H1 (cell line): ENCODE results near the gene PNMA6E. TPM values are rescaled to one million over a fixed set of nuclear protein-coding genes. Genes with fewer than 3 reads are reported as not detected.

Source experiments
- CTCF ChIA-PET: fragments of 300-600 bp; sonication (Branson Sonifier 250); formaldehyde crosslinking; loops from one replicate; lab custom pipeline; 2021; ENCODE audit not compliant: partially characterized antibody; lab: Charles Lee
- POLR2A ChIA-PET: fragments of 300-600 bp; sonication (Branson Sonifier 250); formaldehyde crosslinking; loops from one replicate; lab custom pipeline; 2021; ENCODE audit warnings: inconsistent platforms; ENCODE audit not compliant: partially characterized antibody; lab: Charles Lee
- DNase-seq, 2 experiments: peaks; one replicate each; pipeline versions ENCODE4 v3.0.0 to v3.0.0-alpha.2; 2010 to 2022; ENCODE audit warnings: low spot score in 2 of 2, low read depth in 1 of 2, mixed read lengths in 1 of 2
- FAIRE-seq: peaks from 2 replicates; lab custom pipeline; 2011; peaks lifted over from hg19 to GRCh38; lab: Jason Lieb, UNC
- H2AFZ ChIP-seq: 2 replicates; pipeline ENCODE4 v1.8.1; 2012; ENCODE audit warnings: low read length, inconsistent platforms
- H2AK5ac ChIP-seq: 2 replicates; pipeline ENCODE4 v1.6.1; 2013; ENCODE audit warnings: low read depth, low read length
- H2BK120ac ChIP-seq: replicated peaks from 2 replicates; pipeline ENCODE3; 2013; ENCODE audit warnings: low read depth, low read length, inconsistent platforms
- H2BK12ac ChIP-seq: 2 replicates; pipeline ENCODE4 v1.6.1; 2013; ENCODE audit warnings: low read depth, low read length
- H2BK15ac ChIP-seq: 2 replicates; pipeline ENCODE4 v1.6.1; 2013; ENCODE audit warnings: low read length
- H2BK20ac ChIP-seq: 2 replicates; pipeline ENCODE4 v1.6.1; 2013; ENCODE audit warnings: low read length
- H2BK5ac ChIP-seq: 2 replicates; pipeline ENCODE4 v1.6.1; 2013; ENCODE audit warnings: low read depth, low read length
- H3K14ac ChIP-seq: 2 replicates; pipeline ENCODE4 v1.6.1; 2013; ENCODE audit warnings: inconsistent platforms; ENCODE audit not compliant: insufficient read length
- H3K18ac ChIP-seq: 2 replicates; pipeline ENCODE4 v1.6.1; 2013; ENCODE audit warnings: low read length; ENCODE audit errors: extremely low read depth
- H3K23ac ChIP-seq: 2 replicates; pipeline ENCODE4 v1.6.1; 2013; ENCODE audit warnings: inconsistent platforms; ENCODE audit not compliant: insufficient read length
- H3K23me2 ChIP-seq: 2 replicates; pipeline ENCODE4 v1.6.1; 2013; ENCODE audit warnings: low read depth, low read length
- H3K27ac ChIP-seq: 2 replicates; pipeline ENCODE4 v1.6.1; 2011; ENCODE audit warnings: low read depth, low read length, inconsistent platforms
- H3K27me3 ChIP-seq, 4 experiments: replicated peaks in 1 of 4; 1 replicate in 1 of 4; 2 replicates in 3 of 4; pipeline versions ENCODE4 v1.6.1 to v1.8.1; 2011 to 2013; ENCODE audit warnings: low read length in 3 of 4, mild to moderate bottlenecking in 3 of 4, inconsistent platforms in 2 of 4, mixed read lengths in 2 of 4, moderate library complexity in 1 of 4; ENCODE audit not compliant: control insufficient read depth in 3 of 4, insufficient read depth in 3 of 4; ENCODE audit errors: extremely low read depth in 1 of 4
- H3K36me3 ChIP-seq, 4 experiments: 2 replicates each; pipeline versions ENCODE4 v1.6.1 to v1.8.1; 2011 to 2013; ENCODE audit warnings: mild to moderate bottlenecking in 4 of 4, low read length in 3 of 4, moderate library complexity in 2 of 4, control low read depth in 1 of 4, inconsistent platforms in 1 of 4; ENCODE audit not compliant: insufficient read depth in 4 of 4, control insufficient read depth in 2 of 4
- H3K4ac ChIP-seq: replicated peaks from 2 replicates; pipeline ENCODE3; 2013; ENCODE audit warnings: low read length, low read depth, mixed read lengths, inconsistent platforms; ENCODE audit not compliant: insufficient read length
- H3K4me1 ChIP-seq, 4 experiments: replicated peaks in 1 of 4; 1 replicate in 1 of 4; 2 replicates in 3 of 4; pipeline versions ENCODE4 v1.6.1 to v1.8.1; 2011 to 2013; ENCODE audit warnings: low read length in 3 of 4, inconsistent platforms in 2 of 4, mixed read lengths in 1 of 4; ENCODE audit not compliant: insufficient read depth in 4 of 4, control insufficient read depth in 3 of 4
- H3K4me2 ChIP-seq, 2 experiments: 2 replicates each; pipeline versions ENCODE4 v1.6.1 to v1.8.1; 2011 to 2013; ENCODE audit warnings: low read depth in 2 of 2, low read length in 2 of 2, control low read depth in 1 of 2, inconsistent platforms in 1 of 2, mild to moderate bottlenecking in 1 of 2; ENCODE audit not compliant: insufficient read depth in 1 of 2
- H3K4me3 ChIP-seq, 4 experiments: fragments of 200-600, 300-600 bp in 1 of 4; sonication (generic), shearing (Covaris generic), sonication (Bioruptor Twin) in 1 of 4; 2 replicates each; pipeline versions ENCODE4 v1.5.1 to v1.8.1; 2011 to 2016; ENCODE audit warnings: low read length in 4 of 4, low read depth in 3 of 4, control low read depth in 2 of 4, inconsistent platforms in 2 of 4, mild to moderate bottlenecking in 2 of 4, mixed read lengths in 1 of 4, moderate library complexity in 1 of 4; ENCODE audit not compliant: insufficient read depth in 2 of 4; ENCODE audit errors: extremely low read depth in 1 of 4
- H3K56ac ChIP-seq: replicated peaks from 2 replicates; pipeline ENCODE3; 2013; ENCODE audit warnings: low read depth, mild to moderate bottlenecking, mixed read lengths, low read length, inconsistent platforms; ENCODE audit not compliant: insufficient read length
- H3K79me1 ChIP-seq: 2 replicates; pipeline ENCODE4 v1.6.1; 2013; ENCODE audit warnings: low read depth, low read length, control low read depth
- H3K79me2 ChIP-seq, 2 experiments: 2 replicates each; pipeline versions ENCODE4 v1.6.1 to v1.8.1; 2012 to 2013; ENCODE audit warnings: low read length in 2 of 2, mild to moderate bottlenecking in 2 of 2, inconsistent platforms in 1 of 2; ENCODE audit not compliant: insufficient read depth in 2 of 2, control insufficient read depth in 1 of 2
- H3K9ac ChIP-seq, 4 experiments: replicated peaks in 1 of 4; 1 replicate in 1 of 4; 2 replicates in 3 of 4; pipeline versions ENCODE4 v1.6.1 to v1.8.1; 2011 to 2013; ENCODE audit warnings: low read depth in 3 of 4, low read length in 3 of 4, control low read depth in 2 of 4, mild to moderate bottlenecking in 2 of 4, moderate library complexity in 2 of 4, inconsistent platforms in 1 of 4; ENCODE audit errors: extremely low read depth in 1 of 4
- H3K9me3 ChIP-seq, 2 experiments: 2 replicates each; pipeline versions ENCODE4 v1.6.1 to v1.8.1; 2012 to 2013; ENCODE audit warnings: mild to moderate bottlenecking in 2 of 2, moderate library complexity in 2 of 2, control low read depth in 1 of 2, inconsistent platforms in 1 of 2, low read depth in 1 of 2, low read length in 1 of 2, mixed read lengths in 1 of 2; ENCODE audit not compliant: insufficient read depth in 2 of 2
- H4K20me1 ChIP-seq, 2 experiments: replicated peaks in 1 of 2; 2 replicates each; pipeline versions ENCODE3 to v1.8.1; 2011 to 2013; ENCODE audit warnings: inconsistent platforms in 2 of 2, low read length in 2 of 2, mild to moderate bottlenecking in 1 of 2; ENCODE audit not compliant: insufficient read depth in 2 of 2, control insufficient read depth in 1 of 2
- H4K5ac ChIP-seq: 2 replicates; pipeline ENCODE4 v1.6.1; 2013; ENCODE audit warnings: low read length, low read depth, mixed read lengths, inconsistent platforms; ENCODE audit not compliant: insufficient read length
- H4K8ac ChIP-seq: 2 replicates; pipeline ENCODE4 v1.8.0; 2013; ENCODE audit warnings: mild to moderate bottlenecking, moderate library complexity, low read length, inconsistent platforms; ENCODE audit not compliant: insufficient read depth; ENCODE audit errors: extremely low read depth
- H4K91ac ChIP-seq: replicated peaks from 2 replicates; pipeline ENCODE3; 2013; ENCODE audit warnings: low read length, mixed read lengths, inconsistent platforms; ENCODE audit not compliant: insufficient read length
- EGR1 ChIP-seq: IDR thresholded peaks from 2 replicates; pipeline ENCODE4 v1.6.1; 2011; ENCODE audit warnings: low read depth, low read length, borderline replicate concordance
- KDM5A ChIP-seq: fragments of 200-600 bp; IDR thresholded peaks from 2 replicates; pipeline ENCODE4 v1.7.1; 2012; ENCODE audit warnings: mild to moderate bottlenecking, low read length, inconsistent platforms, mixed read lengths
- WGBS, 2 experiments: shearing (Covaris generic) in 1 of 2; methylation state at CpG; one replicate each; pipeline versions ENCODE4 v1.1.6 to v1.1.7; 2013 to 2015; ENCODE audit warnings: low lambda C conversion rate in 2 of 2, mixed read lengths in 2 of 2, inconsistent platforms in 1 of 2, low coverage in 1 of 2, missing lambda C conversion rate in 1 of 2; ENCODE audit not compliant: insufficient replicate concordance in 2 of 2, insufficient coverage in 1 of 2, insufficient read length in 1 of 2; ENCODE audit errors: extremely low coverage in 1 of 2, missing lambda C conversion rate in 1 of 2; 5-methylcytosine and 5-hydroxymethylcytosine counted together
- polyA plus RNA-seq, 7 experiments: library from polyadenylated mRNA; depleted of rRNA in 3 of 7; stranded (reverse) in 5 of 7; unstranded in 2 of 7; fragments of >200 nt in 5 of 7; fragments of 200-250 nt in 2 of 7; gene quantifications; 1 replicate in 5 of 7; 2 replicates in 1 of 7; 4 replicates in 1 of 7; pipeline versions ENCODE4 v1.2.1 to v1.2.3, GENCODE V29; 2011 to 2013; ENCODE audit warnings: missing spikeins in 2 of 7, mixed read lengths in 2 of 7
- total RNA-seq: library from RNA; stranded (reverse); fragmentation: NEBNext Ultra II Directional; extraction: Animal tissue kit (Norgen Biotek cat#: 25700); gene quantifications from 2 replicates; pipeline ENCODE4 v1.2.1, GENCODE V29; 2021
- TF ChIP-seq, protein P1 (sequence below): IDR thresholded peaks from 2 replicates; pipeline ENCODE4 v1.6.1; 2011; ENCODE audit warnings: low read depth, mild to moderate bottlenecking, low read length; ENCODE audit not compliant: insufficient read depth

PNMA6E gene
- total and polyA plus RNA-seq, 2 of the 8 experiments (the other 6 are each of a cell fraction or from before 2014, with no cell fraction given) = not detected

DNA sequence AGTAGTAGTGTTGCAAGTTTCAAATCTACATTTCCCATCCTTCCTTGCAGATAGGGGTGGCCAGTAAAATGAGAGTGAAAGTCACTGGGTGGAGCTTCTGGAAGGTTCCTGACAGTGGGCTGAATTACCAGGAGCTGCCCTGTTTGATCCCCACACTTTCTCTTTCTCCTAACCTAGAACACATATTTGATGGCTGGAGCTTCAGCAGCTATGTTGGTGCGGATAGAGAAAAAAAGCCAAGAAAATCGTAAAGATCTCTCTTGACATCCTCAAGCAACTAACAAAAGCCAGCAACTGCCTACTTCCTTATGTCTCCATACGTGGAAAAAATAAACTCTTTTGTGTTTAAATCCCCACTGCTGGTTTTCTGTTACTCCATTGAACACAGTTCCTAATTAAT lies 35.0 kb downstream of the PNMA6E start:
- Histone ChIP-seq H4K20me1 (no peaks in the 10 kb centered on the region), H3K27ac (no peak overlapping the region), H3K79me1 (no peaks in the 10 kb centered on the region), H2BK12ac (no peak overlapping the region), H3K4me2 (no peak overlapping the region), H4K91ac (no peak overlapping the region), H2BK5ac (no peak overlapping the region), H3K27me3 (no peaks in the 10 kb centered on the region), H3K4me3 (no peak overlapping the region), H3K4ac (no peak overlapping the region), H3K23me2 (no peaks in the 10 kb centered on the region), H3K9me3 (no peaks in the 10 kb centered on the region), H3K79me2 (no peaks in the 10 kb centered on the region), H3K9ac (no peak overlapping the region), H3K36me3 (no peaks in the 10 kb centered on the region), H4K8ac (no peak overlapping the region), H2AK5ac (no peak overlapping the region), H3K4me1 (no peaks in the 10 kb centered on the region), H3K18ac (no peak overlapping the region), H2BK20ac (no peak overlapping the region), H2BK120ac (no peak overlapping the region), H3K56ac (no peak overlapping the region), H4K5ac (no peak overlapping the region), H2AFZ (no peak overlapping the region), H3K23ac (no peak overlapping the region), H2BK15ac (no peak overlapping the region), H3K14ac (no peak overlapping the region)
- FAIRE-seq = no peak
- CTCF ChIA-PET = interaction anchor here (1.0 to 1.2 kb wide), 2 partner anchors 8 to 13 kb away, joined by 3 read pairs; no protein-coding TSS in a partner anchor
- TF ChIP-seq, protein P1, sequence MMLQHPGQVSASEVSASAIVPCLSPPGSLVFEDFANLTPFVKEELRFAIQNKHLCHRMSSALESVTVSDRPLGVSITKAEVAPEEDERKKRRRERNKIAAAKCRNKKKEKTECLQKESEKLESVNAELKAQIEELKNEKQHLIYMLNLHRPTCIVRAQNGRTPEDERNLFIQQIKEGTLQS = no peak
- no peak for TF ChIP-seq EGR1
- no peak for TF ChIP-seq KDM5A
- no peak for DNase-seq
- POLR2A ChIA-PET = interaction anchor here (0.8 to 1.2 kb wide), 2 partner anchors 12 to 13 kb away, joined by 3 read pairs; no protein-coding TSS in a partner anchor
- WGBS, 2 experiments = 93% methylated on average over 2 of the region's 3 CpGs; no CpG with 5 or more reads in 1 of the 2 experiments
